Effector memory CD4-positive, alpha-beta T cell (primary cell): ENCODE measurements around the gene LLPH.

Source experiments
- DNase-seq, 3 donors: peaks; one replicate each; pipeline ENCODE4 v3.0.0-alpha.2; 2020
- H3K27ac ChIP-seq: 2 replicates; pipeline ENCODE4 v1.7.0; 2013; ENCODE audit warnings: mild to moderate bottlenecking, low read length, moderate library complexity; ENCODE audit not compliant: insufficient read depth, poor library complexity, severe bottlenecking
- H3K27me3 ChIP-seq: replicated peaks from 2 replicates; pipeline ENCODE4 v1.7.0; 2013; ENCODE audit warnings: mild to moderate bottlenecking, low read length; ENCODE audit not compliant: insufficient read depth, control insufficient read depth, poor library complexity, severe bottlenecking
- H3K36me3 ChIP-seq: 2 replicates; pipeline ENCODE4 v1.7.0; 2013; ENCODE audit warnings: mild to moderate bottlenecking, low read length, moderate library complexity; ENCODE audit not compliant: control insufficient read depth, insufficient read depth
- H3K4me1 ChIP-seq: 2 replicates; pipeline ENCODE4 v1.7.0; 2013; ENCODE audit warnings: low read length, mild to moderate bottlenecking; ENCODE audit not compliant: control insufficient read depth, insufficient read depth, poor library complexity, severe bottlenecking
- H3K4me3 ChIP-seq: 2 replicates; pipeline ENCODE4 v1.7.0; 2013; ENCODE audit warnings: low read length, low read depth, mild to moderate bottlenecking; ENCODE audit not compliant: insufficient read depth, poor library complexity, severe bottlenecking
- H3K9me3 ChIP-seq: 2 replicates; pipeline ENCODE4 v1.7.0; 2013; ENCODE audit warnings: mild to moderate bottlenecking, low read length, moderate library complexity; ENCODE audit not compliant: control insufficient read depth

The LLPH gene

GRCh38 chr12:66164349-66164821 lies 33.8 kb upstream of the LLPH start:
- no peak for DNase-seq
- no peak overlapping the region for H3K4me3 ChIP-seq
- H3K9me3 ChIP-seq: no peaks in the 10 kb centered on the region
- peaks cover 4% of the 10 kb centered on the region for H3K4me1 ChIP-seq
- H3K27ac ChIP-seq: no peak overlapping the region
- H3K36me3 ChIP-seq: peaks cover 12% of the 10 kb centered on the region
- H3K27me3 ChIP-seq: no peaks in the 10 kb centered on the region

DNA sequence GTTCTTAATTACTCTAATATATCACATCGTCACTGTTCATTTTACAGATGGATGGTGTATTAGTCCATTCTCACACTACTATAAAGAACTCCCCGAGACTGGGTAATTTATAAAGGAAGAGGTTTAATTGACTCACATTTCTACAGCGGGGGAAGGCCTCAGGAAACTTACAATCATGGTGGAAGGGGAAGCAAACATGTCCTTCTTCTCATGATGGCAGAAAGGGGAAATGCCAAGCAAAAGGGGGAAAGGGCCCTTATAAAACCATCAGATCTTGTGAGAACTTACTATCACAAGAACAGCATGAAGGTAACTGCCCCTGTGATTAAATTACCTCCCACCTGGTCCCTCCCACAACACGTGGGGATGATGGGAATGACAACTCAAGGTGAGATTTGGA lies 32.7 kb upstream of the LLPH start:
- H3K36me3 ChIP-seq: peaks cover 18% of the 10 kb centered on the region
- H3K9me3 ChIP-seq: no peaks in the 10 kb centered on the region
- DNase-seq: no peak
- peaks cover 4% of the 10 kb centered on the region for H3K4me1 ChIP-seq
- H3K4me3 ChIP-seq: no peak overlapping the region
- H3K27me3 ChIP-seq: no peaks in the 10 kb centered on the region
- no peak overlapping the region for H3K27ac ChIP-seq

DNA sequence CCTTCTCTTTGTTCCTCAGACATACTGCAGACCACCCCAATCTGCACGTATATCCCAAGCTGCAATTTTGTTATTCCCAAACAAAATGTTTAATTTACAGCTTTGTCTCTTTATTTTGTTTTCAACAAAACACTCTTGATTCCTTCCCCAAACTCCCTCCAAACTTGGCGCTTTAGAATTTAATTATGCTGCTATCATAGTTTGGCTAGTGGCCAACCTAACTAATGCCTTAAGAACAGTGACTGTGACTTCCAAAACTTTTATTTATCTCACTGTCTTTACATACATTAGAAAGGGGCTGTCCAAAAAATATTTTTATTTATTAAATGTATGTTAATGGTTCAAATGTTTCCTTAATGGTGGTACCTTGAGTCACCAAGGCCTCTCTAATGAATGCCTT lies 32.2 kb upstream of the LLPH start:
- H3K4me1 ChIP-seq: peaks cover 4% of the 10 kb centered on the region

DNA sequence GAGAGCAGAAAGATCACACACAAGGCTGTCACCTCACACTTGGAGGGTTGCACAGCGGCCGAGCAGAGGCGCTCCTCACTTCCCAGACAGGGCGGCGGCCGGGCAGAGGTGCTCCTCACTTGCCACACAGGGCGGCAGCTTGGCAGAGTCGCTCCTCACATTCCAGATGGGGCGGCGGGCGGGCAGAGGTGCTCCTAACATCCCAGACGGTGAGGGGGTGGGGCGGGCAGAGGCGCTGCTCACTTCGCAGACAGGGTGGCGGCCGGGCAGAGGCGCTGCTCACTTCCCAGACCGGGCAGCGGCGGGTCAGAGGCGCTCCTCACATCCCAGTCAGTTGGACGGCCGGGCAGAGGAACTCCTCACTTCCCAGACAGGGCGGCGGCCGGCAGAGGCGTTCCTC lies 30.2 kb upstream of the LLPH start:
- H3K9me3 ChIP-seq: no peaks in the 10 kb centered on the region
- DNase-seq: no peak
- H3K4me3 ChIP-seq: no peak overlapping the region
- no peaks in the 10 kb centered on the region for H3K4me1 ChIP-seq
- no peak overlapping the region for H3K27ac ChIP-seq
- no peaks in the 10 kb centered on the region for H3K27me3 ChIP-seq
- peaks cover 18% of the 10 kb centered on the region for H3K36me3 ChIP-seq

More for the DNA sequence above, 32.2 kb upstream of the LLPH start:
- H3K36me3 ChIP-seq: peaks cover 18% of the 10 kb centered on the region
- H3K4me3 ChIP-seq: no peak overlapping the region
- no peaks in the 10 kb centered on the region for H3K27me3 ChIP-seq
- no peak for DNase-seq
- H3K27ac ChIP-seq: no peak overlapping the region
- H3K9me3 ChIP-seq: no peaks in the 10 kb centered on the region

DNA sequence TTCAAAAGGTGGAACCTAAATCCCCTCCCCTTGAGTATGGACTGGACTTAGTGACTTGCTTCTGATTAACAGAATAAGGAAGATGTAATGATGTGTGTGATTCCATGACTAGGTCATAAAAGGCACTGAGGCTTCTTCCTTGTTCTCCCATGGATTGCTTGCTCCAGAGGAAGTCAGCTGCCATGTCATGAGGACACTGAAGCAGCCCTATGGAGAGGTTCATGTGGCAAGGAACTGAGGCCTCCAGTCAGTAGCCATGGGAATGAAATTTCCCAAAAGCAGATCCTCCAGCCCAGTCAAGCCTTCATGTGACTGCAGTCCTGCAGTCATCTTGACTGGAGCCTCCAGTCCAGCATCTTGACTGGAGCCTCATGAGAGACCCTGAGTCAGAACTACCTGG lies 28.6 kb upstream of the LLPH start:
- no peaks in the 10 kb centered on the region for H3K27me3 ChIP-seq
- H3K27ac ChIP-seq: no peak overlapping the region
- H3K4me1 ChIP-seq: no peaks in the 10 kb centered on the region
- DNase-seq: no peak
- H3K9me3 ChIP-seq: no peaks in the 10 kb centered on the region
- no peak overlapping the region for H3K4me3 ChIP-seq
- peaks cover 12% of the 10 kb centered on the region for H3K36me3 ChIP-seq

DNA sequence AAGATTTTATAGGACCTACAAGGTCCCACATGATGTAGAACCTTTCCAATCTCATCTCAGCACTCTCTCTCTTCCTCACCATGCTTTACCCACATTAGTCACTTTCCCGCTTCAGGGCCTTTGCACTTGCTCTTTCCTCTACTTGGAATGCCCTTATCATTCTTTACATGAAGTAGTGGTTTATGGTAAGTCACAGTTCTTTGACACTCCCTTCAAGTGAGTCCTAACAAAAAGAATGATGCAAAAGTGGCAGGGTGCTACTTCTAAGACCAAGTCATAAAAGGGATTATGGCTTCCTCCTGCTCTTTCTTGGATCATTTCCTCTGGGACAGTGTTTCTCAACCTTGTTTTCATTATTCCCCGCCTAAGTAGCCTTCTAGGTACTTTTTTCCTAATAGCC lies 26.1 kb upstream of the LLPH start:
- no peaks in the 10 kb centered on the region for H3K4me1 ChIP-seq
- DNase-seq: no peak
- H3K4me3 ChIP-seq: no peak overlapping the region
- peaks cover 12% of the 10 kb centered on the region for H3K36me3 ChIP-seq
- H3K27ac ChIP-seq: no peak overlapping the region
- no peaks in the 10 kb centered on the region for H3K27me3 ChIP-seq
- no peaks in the 10 kb centered on the region for H3K9me3 ChIP-seq

GRCh38 chr12:66154776-66155175 lies 24.2 kb upstream of the LLPH start:
- DNase-seq: no peak
- H3K27me3 ChIP-seq: no peaks in the 10 kb centered on the region
- H3K4me1 ChIP-seq: no peaks in the 10 kb centered on the region
- no peaks in the 10 kb centered on the region for H3K9me3 ChIP-seq
- H3K36me3 ChIP-seq: peaks cover 17% of the 10 kb centered on the region
- no peak overlapping the region for H3K27ac ChIP-seq
- no peak overlapping the region for H3K4me3 ChIP-seq

DNA sequence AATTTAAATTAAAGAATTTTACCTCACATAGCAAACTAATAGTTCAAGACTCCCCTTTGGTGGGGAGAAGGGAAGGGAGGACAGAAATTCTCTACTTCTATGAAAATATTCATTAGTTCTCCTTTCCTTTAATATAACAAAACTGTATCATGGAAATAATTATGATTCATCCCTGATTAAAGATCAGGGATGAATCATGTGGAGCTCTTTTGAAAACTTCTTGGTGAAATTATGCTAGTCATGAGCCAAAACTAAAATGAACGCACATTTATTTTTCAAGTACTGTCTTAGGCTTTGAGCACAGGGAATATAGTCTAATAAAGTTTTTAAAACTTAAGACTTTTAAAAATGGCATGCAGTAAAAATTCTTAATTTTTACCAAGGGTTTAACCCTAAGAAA lies 22.2 kb upstream of the LLPH start:
- Histone ChIP-seq H3K27ac (no peak overlapping the region), H3K27me3 (no peaks in the 10 kb centered on the region), H3K4me3 (no peak overlapping the region), H3K9me3 (no peaks in the 10 kb centered on the region), H3K4me1 (no peaks in the 10 kb centered on the region), H3K36me3 (peaks cover 27% of the 10 kb centered on the region)
- no peak for DNase-seq

DNA sequence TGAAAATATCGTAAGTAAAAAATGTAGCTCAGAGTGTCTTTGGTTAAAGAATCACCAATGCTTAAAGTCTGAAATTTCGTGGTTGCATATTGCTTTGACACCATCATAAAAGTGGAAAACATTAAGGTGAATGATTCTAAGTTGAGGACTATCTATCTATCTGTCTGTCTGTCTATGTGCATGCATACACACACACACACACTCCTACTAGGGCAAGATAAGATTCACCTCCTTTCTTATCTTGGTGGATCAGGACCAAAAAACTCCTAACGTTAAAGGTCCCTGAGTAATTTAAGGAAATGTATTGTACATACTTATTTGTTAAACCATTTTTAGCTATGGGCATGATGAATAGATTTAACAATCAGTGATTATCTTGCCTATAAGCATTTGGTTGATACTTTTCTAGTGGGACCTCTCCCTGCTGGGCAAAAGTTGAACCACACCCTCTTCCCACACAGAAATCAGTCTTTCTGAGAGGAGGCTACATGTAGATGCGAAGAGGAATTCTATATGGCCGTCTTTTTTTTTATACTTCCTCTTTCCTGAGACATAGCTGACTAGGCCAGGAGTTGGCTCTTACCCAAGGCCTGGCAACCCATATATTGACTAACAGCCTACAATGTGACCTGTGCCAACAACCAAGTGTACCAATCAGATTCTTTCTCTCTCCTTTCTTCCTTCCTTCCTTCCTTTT lies 19.3 kb upstream of the LLPH start:
- Histone ChIP-seq H3K4me1 (no peaks in the 10 kb centered on the region), H3K36me3 (peaks cover 44% of the 10 kb centered on the region), H3K27ac (no peak overlapping the region), H3K27me3 (no peaks in the 10 kb centered on the region), H3K9me3 (no peaks in the 10 kb centered on the region), H3K4me3 (no peak overlapping the region)
- no peak for DNase-seq

DNA sequence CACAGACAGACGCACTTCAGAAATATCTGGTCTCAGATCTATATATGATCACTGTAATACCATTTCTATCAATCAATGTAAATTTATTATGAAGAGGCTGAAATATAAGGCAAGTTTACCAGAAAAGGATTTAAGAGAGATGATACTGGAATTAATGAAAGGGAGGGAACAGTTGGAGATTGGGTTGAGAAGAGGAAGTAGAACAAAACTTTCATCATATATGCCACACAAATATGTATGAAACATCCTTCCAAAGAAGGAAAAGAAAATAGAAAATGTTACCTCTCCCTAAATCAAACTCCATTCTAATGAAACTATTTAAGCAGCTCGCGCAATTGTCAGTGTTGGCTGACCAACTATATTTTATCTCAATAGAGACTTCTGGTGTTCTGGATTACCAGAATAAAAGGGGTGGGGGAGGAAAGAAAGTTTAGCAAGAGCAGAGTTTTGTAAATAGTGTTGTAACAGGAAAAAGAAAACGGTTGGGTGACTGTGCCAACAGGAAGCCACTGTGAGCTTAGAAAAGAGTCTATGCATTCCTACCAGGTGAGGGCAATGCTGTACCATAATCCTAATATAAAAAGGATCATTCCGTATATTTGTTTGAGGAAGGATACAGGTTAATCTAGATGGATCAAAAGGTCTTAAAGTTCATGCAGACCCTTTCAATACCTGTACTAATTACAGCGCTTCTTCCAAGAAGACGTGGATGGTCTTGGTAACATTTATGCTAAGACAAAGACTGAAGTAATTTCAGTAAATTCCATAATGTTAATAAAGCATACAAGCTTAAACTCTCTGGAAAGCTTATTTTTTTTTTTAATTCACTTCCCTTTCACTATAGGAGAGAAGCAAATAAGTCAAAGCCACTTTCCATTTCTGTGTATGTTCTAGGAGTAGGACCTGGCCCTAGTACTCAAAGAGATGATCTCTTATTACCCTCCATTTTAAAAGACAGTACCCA lies 14.5 kb upstream of the LLPH start:
- Histone ChIP-seq H3K36me3 (peaks cover 73% of the 10 kb centered on the region), H3K4me1 (no peaks in the 10 kb centered on the region)

More for the DNA sequence above, 14.5 kb upstream of the LLPH start:
- no peak for DNase-seq
- Histone ChIP-seq H3K27ac (no peak overlapping the region), H3K9me3 (no peaks in the 10 kb centered on the region), H3K27me3 (no peaks in the 10 kb centered on the region), H3K4me3 (no peak overlapping the region)
